ENCODE measurements around the gene RO60.
A peak's percentile ranks its signal among the peaks of the same experiment; 100 is the strongest.

Gene RO60

GRCh38 chr1:193105821-193106177 lies 46.4 kb downstream of the RO60 start:
- peak overlapping the region; percentile 74 for H2AFZ ChIP-seq (ENCODE audit: low read depth)
- peak overlapping the region; percentile 69 for H3K4me3 ChIP-seq (IDR thresholded peaks at IDR 0.05; ENCODE audit: insufficient read depth, low read depth, low read length)
- H3K4me1 ChIP-seq (ENCODE audit: low read depth, poor library complexity, severe bottlenecking): peaks cover 25% of the 10 kb centered on the region
- peaks cover 20% of the 10 kb centered on the region; the same call in 1 of the 2 replicates for H3K79me2 ChIP-seq (ENCODE audit: insufficient read depth, low read depth)
- TF ChIP-seq CTCF (conservative IDR thresholded peaks at IDR 0.05; ENCODE audit: low read depth, low read length): no peak
- H3K4me2 ChIP-seq: peak overlapping the region; percentile 96
- H3K27me3 ChIP-seq (ENCODE audit: insufficient read depth, low read depth): no peaks in the 10 kb centered on the region
- H4K20me1 ChIP-seq (ENCODE audit: insufficient read depth): no peaks in the 10 kb centered on the region
- no peaks in the 10 kb centered on the region for H3K36me3 ChIP-seq (ENCODE audit: insufficient read depth)
- peak overlapping the region; percentile 47; the same call in 1 of the 2 replicates for H3K27ac ChIP-seq
- peak overlapping the region; percentile 51; the same call in 1 of the 2 replicates for H3K9ac ChIP-seq

GRCh38 chr1:193108471-193108870 lies 49.1 kb downstream of the RO60 start:
- no peaks in the 10 kb centered on the region for H4K20me1 ChIP-seq (ENCODE audit: insufficient read depth)
- no peak overlapping the region for H3K9ac ChIP-seq
- no peak for TF ChIP-seq CTCF (conservative IDR thresholded peaks at IDR 0.05; ENCODE audit: low read depth, low read length)
- peaks cover 34% of the 10 kb centered on the region for H3K4me1 ChIP-seq (ENCODE audit: low read depth, poor library complexity, severe bottlenecking)
- H3K27me3 ChIP-seq (ENCODE audit: insufficient read depth, low read depth): no peaks in the 10 kb centered on the region
- H3K27ac ChIP-seq: no peak overlapping the region
- peaks cover 11% of the 10 kb centered on the region; the same call in 1 of the 2 replicates for H3K79me2 ChIP-seq (ENCODE audit: insufficient read depth, low read depth)
- H3K4me2 ChIP-seq: no peak overlapping the region
- no peak overlapping the region for H2AFZ ChIP-seq (ENCODE audit: low read depth)
- no peaks in the 10 kb centered on the region for H3K36me3 ChIP-seq (ENCODE audit: insufficient read depth)
- H3K4me3 ChIP-seq (IDR thresholded peaks at IDR 0.05; ENCODE audit: insufficient read depth, low read depth, low read length): no peak overlapping the region
